ENCODE results near the gene BARX2. TPM values are rescaled to one million over a fixed set of nuclear protein-coding genes. Genes with fewer than 3 reads are reported as not detected.

BARX2 gene
- total RNA-seq, 1 experiment from 2014 or later = 0.47 TPM

DNA sequence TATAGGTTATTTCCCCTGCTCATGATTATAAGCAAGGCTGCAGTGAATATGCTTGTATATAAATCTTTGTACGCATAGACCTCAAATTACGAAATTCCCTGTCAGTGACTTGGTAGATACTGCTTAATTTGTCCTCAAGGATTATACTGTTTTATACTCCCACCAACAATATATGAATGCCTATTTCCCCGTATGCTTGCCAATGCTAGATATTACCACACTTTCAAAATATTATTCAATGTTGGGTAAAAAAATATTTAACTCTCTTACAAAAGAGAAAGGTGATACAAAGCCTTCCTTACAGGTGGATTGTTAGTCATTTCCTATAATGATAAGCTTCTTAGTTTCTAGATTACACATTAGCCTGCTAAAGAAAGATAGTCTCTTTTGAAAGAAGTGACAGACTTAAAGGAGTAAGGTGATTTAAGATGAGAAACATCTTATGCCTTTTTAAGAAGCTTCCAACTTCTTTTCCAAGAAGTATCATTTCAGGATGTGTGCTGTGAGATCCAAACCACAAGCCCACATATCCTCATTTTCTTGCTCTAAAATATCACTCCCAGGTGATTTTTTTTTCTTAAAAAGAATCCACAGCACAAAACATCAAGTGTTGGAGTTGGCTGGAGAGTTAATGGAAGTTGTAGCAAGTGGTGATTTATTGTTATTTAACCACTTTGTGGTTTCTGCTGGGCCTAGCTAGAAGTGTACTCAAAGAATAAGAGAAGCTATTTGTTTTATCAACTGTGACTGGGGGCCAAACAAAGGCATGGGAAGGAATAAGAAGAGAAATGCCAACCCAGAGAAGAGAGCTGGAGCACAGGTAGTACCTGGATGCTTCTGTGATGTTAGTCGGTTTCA, 59.2 kb downstream of the BARX2 start:
- no peaks in the 10 kb centered on the region for H3K9me3 ChIP-seq (ENCODE audit: low read length)
- TF ChIP-seq EZH2 (IDR thresholded peaks at IDR 0.05; ENCODE audit: low read length, unreplicated experiment) (no peak), EZH2phosphoT487 (IDR thresholded peaks at IDR 0.05; ENCODE audit: borderline replicate concordance, low read length) (no peak)
- TF ChIP-seq, protein P1, sequence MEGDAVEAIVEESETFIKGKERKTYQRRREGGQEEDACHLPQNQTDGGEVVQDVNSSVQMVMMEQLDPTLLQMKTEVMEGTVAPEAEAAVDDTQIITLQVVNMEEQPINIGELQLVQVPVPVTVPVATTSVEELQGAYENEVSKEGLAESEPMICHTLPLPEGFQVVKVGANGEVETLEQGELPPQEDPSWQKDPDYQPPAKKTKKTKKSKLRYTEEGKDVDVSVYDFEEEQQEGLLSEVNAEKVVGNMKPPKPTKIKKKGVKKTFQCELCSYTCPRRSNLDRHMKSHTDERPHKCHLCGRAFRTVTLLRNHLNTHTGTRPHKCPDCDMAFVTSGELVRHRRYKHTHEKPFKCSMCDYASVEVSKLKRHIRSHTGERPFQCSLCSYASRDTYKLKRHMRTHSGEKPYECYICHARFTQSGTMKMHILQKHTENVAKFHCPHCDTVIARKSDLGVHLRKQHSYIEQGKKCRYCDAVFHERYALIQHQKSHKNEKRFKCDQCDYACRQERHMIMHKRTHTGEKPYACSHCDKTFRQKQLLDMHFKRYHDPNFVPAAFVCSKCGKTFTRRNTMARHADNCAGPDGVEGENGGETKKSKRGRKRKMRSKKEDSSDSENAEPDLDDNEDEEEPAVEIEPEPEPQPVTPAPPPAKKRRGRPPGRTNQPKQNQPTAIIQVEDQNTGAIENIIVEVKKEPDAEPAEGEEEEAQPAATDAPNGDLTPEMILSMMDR (conservative IDR thresholded peaks at IDR 0.05; ENCODE audit: low read depth, low read length) = no peak
- H3K9ac ChIP-seq (ENCODE audit: low read length) = no peak overlapping the region
- no peak overlapping the region for H2AFZ ChIP-seq (ENCODE audit: low read length)
- H4K20me1 ChIP-seq (ENCODE audit: low read length) = no peaks in the 10 kb centered on the region
- ChIA-PET POLR2A (ENCODE audit: unreplicated experiment) (interaction anchor here (0.6 kb wide), 1 partner anchor 793 kb away, joined by 4 read pairs; no protein-coding TSS in a partner anchor), CTCF (no interaction called here)
- ATAC-seq (no peak), DNase-seq (peak; percentile 25)
- no peak overlapping the region for H3K27ac ChIP-seq (ENCODE audit: low read length)
- no peaks in the 10 kb centered on the region for H3K79me2 ChIP-seq (ENCODE audit: low read length)
- H3F3A ChIP-seq (ENCODE audit: low read length, unreplicated experiment) = no peaks in the 10 kb centered on the region
- H3K4me3 ChIP-seq (ENCODE audit: low read length) = no peak overlapping the region
- H3K36me3 ChIP-seq (ENCODE audit: low read depth, low read length) = no peaks in the 10 kb centered on the region
- H3K4me1 ChIP-seq (ENCODE audit: insufficient read depth, low read length) = peaks cover 15% of the 10 kb centered on the region
- peaks cover 6% of the 10 kb centered on the region; the same call in 1 of the 2 replicates for H3K27me3 ChIP-seq (ENCODE audit: low read length)
- no peak overlapping the region for H3K4me2 ChIP-seq (ENCODE audit: low read length)
- H3K9me2 ChIP-seq (replicated peaks; ENCODE audit: low read length) = no peaks in the 10 kb centered on the region
- no TSS peak for BruUV-seq (replicated peaks)
- intact Hi-C loops (cut with micrococcal nuclease) = no loop called here

DNA sequence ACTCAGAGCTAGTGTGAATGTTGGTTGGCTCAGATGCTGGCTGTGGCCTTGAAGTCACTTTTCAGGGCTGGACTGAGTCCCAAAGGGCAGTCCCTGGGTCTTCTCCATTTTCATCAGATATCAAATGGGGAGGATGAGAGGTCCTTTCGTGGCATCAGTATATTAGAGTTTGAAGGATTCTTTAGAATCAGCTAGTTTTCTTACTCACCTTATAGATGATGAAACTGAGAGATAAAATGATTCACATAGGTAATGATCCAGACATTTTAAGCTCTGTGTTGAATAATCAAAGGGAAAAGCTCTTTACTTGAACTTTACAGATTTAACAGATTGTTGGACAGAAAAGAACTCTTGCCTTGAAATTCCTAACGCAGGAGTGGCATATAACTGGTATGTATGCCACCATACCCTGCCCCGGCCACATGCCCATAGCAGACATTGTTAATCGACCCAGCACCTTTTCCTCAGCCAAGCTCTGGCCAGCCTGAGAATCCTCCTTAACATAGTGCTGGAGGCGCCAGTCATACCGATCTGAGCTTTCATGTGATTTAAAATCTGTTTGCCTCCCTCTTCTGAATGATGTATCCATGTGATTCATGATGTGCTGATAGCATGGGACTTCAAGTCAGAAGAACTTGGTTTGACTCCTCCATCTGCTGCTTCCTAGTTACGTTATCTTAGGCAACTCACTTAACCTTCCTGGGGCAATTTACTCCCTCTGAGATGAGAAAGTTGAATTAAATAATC, 60.0 kb downstream of the BARX2 start:
- peaks cover 6% of the 10 kb centered on the region; the same call in 1 of the 2 replicates for H3K27me3 ChIP-seq (ENCODE audit: low read length)
- peaks cover 22% of the 10 kb centered on the region for H3K4me1 ChIP-seq (ENCODE audit: insufficient read depth, low read length)
- ATAC-seq (no peak), DNase-seq (no peak)
- no peak overlapping the region for H3K27ac ChIP-seq (ENCODE audit: low read length)
- H4K20me1 ChIP-seq (ENCODE audit: low read length) = no peaks in the 10 kb centered on the region
- intact Hi-C loops (cut with micrococcal nuclease) = no loop called here
- no peaks in the 10 kb centered on the region for H3K9me2 ChIP-seq (replicated peaks; ENCODE audit: low read length)
- no peak overlapping the region for H3K4me2 ChIP-seq (ENCODE audit: low read length)
- H3K9ac ChIP-seq (ENCODE audit: low read length) = no peak overlapping the region
- TF ChIP-seq EZH2phosphoT487 (IDR thresholded peaks at IDR 0.05; ENCODE audit: borderline replicate concordance, low read length) (no peak), EZH2 (IDR thresholded peaks at IDR 0.05; ENCODE audit: low read length, unreplicated experiment) (no peak)
- TF ChIP-seq, protein P1 (conservative IDR thresholded peaks at IDR 0.05; ENCODE audit: low read depth, low read length) = no peak
- no peaks in the 10 kb centered on the region for H3K9me3 ChIP-seq (ENCODE audit: low read length)
- no TSS peak for BruUV-seq (replicated peaks)
- CTCF ChIA-PET = no interaction called here
- H3K4me3 ChIP-seq (ENCODE audit: low read length) = no peak overlapping the region
- H3K36me3 ChIP-seq (ENCODE audit: low read depth, low read length) = no peaks in the 10 kb centered on the region
- POLR2A ChIA-PET (ENCODE audit: unreplicated experiment) = interaction anchor here (0.6 kb wide), 1 partner anchor 792 kb away, joined by 4 read pairs; no protein-coding TSS in a partner anchor
- no peaks in the 10 kb centered on the region for H3K79me2 ChIP-seq (ENCODE audit: low read length)
- no peak overlapping the region for H2AFZ ChIP-seq (ENCODE audit: low read length)
- H3F3A ChIP-seq (ENCODE audit: low read length, unreplicated experiment) = no peaks in the 10 kb centered on the region

Measured in PC-3 (cell line).